Transverse colon (tissue), 4 donors: ENCODE data around the gene CDKN1A. TPM values are rescaled to one million over a fixed set of nuclear protein-coding genes. Genes with fewer than 3 reads are reported as not detected.

Experiments used
- DNase-seq: peaks from one replicate; pipeline ENCODE4 v3.0.0-alpha.2; 2019
- H3K27ac ChIP-seq, 4 donors: fragments of 200-600 bp; sonication (generic); 2 replicates each; pipeline ENCODE4 v1.5.1; 2016 to 2018; ENCODE audit warnings: inconsistent platforms in 4 of 4
- H3K27me3 ChIP-seq: fragments of 200-600 bp; sonication (generic); 2 replicates; pipeline ENCODE4 v1.5.1; 2017; ENCODE audit warnings: inconsistent platforms
- H3K36me3 ChIP-seq, 4 donors: fragments of 200-600 bp; sonication (generic); 2 replicates each; pipeline ENCODE4 v1.5.1; 2017 to 2019; ENCODE audit warnings: inconsistent platforms in 4 of 4
- H3K4me1 ChIP-seq, 4 donors: fragments of 200-600 bp; sonication (generic); 2 replicates each; pipeline ENCODE4 v1.5.1; 2017 to 2020; ENCODE audit warnings: inconsistent platforms in 4 of 4
- H3K4me3 ChIP-seq, 4 donors: fragments of 200-600 bp; sonication (generic); 1 replicate in 1 of 4; 2 replicates in 3 of 4; pipeline versions ENCODE4 v1.5.1 to v1.6.1; 2017 to 2019; ENCODE audit warnings: inconsistent platforms in 4 of 4
- H3K9me3 ChIP-seq, 2 donors: fragments of 200-600 bp; sonication (generic); 2 replicates each; pipeline ENCODE4 v1.5.1; 2017 to 2019; ENCODE audit warnings: inconsistent platforms in 2 of 2
- EP300 ChIP-seq: sonication (generic); formaldehyde crosslinking; IDR thresholded peaks from one replicate; pipeline ENCODE4 v1.6.1; 2017; ENCODE audit warnings: antibody characterized with exemption, low read depth
- POLR2A ChIP-seq: fragments of 450-650 bp; IDR thresholded peaks from one replicate; pipeline ENCODE4 v1.6.1; 2016; ENCODE audit warnings: antibody characterized with exemption, mild to moderate bottlenecking, moderate library complexity
- POLR2AphosphoS5 ChIP-seq, 3 donors: sonication (generic); formaldehyde crosslinking; IDR thresholded peaks; one replicate each; pipeline ENCODE4 v1.6.1; 2016; ENCODE audit warnings: antibody characterized with exemption in 3 of 3
- WGBS, 2 donors: methylation state at CpG; one replicate each; pipeline ENCODE4 v1.1.5; 2018; ENCODE audit warnings: low coverage in 1 of 2; 5-methylcytosine and 5-hydroxymethylcytosine counted together
- in situ Hi-C, 4 donors: fragments of 200-750 bp; cut with MboI; loops; one replicate each; pipeline versions ENCODE4 v1.15.0 to v1.15.1; 2017; ENCODE audit warnings: low sequenced_read_pairs in 3 of 4, low pct_ligation_motif_present in 1 of 4, low pct_unique_long_range_greater_than_20kb in 1 of 4
- intact Hi-C: fragments of 100-400 bp; cut with DNase I; formaldehyde crosslinking; loops from one replicate; pipeline ENCODE4 v1.15.1; 2023; ENCODE audit warnings: low total_unique reads
- total RNA-seq, 4 donors: library from RNA; depleted of rRNA; stranded (reverse); fragments of >200 nt; gene quantifications; one replicate each; pipeline ENCODE4 v1.1.0, GENCODE V29; 2016
- TF ChIP-seq, protein P1 (sequence below), 5 experiments: fragments of 200-600 bp in 3 of 5; fragments of 450-650 bp in 2 of 5; sonication (generic) in 3 of 5; IDR thresholded peaks; 1 replicate in 2 of 5; 2 replicates in 3 of 5; pipeline ENCODE4 v1.5.1; 2016 to 2017; ENCODE audit warnings: antibody characterized with exemption in 5 of 5, inconsistent platforms in 3 of 5, mild to moderate bottlenecking in 2 of 5, moderate library complexity in 1 of 5

The CDKN1A gene
- total RNA-seq, 4 donors from 2014 or later = 34.6 to 613 (median 264) TPM

DNA sequence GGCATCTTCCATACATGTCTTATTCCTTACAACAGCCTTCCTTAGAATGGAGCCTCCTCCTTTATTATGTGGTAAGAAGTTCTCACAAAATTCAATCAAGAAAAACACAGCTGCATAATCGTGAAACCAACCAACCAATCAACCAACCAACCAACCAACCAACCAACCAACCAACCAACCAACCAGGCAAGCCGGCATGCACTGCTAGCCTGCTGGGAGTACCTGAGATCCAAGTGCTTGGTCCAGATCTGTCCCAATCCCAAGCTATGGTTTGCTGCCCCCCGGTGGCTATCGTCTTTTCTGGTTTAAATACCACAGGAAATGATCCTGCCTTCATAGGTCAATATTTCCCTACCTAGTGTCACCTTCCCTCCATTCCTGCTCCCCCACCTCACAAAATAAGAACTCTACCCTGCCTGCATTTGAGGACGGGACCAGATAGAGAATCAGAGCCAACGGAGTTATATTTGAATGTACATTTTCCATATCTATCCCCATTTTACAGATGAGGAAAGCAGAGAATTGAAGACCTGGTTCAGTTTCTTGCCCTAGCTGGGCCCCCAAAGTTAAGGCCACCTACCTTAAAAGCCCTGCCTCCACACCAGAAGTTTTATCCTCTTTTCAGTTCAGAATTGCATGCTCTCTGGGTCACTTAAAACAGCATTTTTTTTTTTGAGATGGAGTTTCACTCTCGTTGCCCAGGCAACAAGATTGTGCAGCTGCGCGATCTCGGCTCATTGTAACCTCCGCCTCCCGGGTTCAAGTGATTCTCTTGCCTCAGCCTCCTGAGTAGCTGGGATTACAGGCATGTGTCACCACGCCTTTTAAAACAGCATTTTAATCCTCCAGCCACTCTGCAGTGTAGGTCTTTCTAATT, 46.2 kb downstream of the CDKN1A start:
- H3K27me3 ChIP-seq = no peaks in the 10 kb centered on the region
- WGBS, 2 donors = 50 to 51% methylated on average over 7 to 13 of the region's 13 CpGs
- intact Hi-C loops (no loop called here), in situ Hi-C loops (loop anchor here in 1 of 4 donors (25.0 kb wide), 1 partner anchor 312 kb away; no protein-coding TSS in a partner anchor)
- H3K36me3 ChIP-seq = no peaks in the 10 kb centered on the region
- peak; percentile 87 for DNase-seq
- H3K9me3 ChIP-seq = no peaks in the 10 kb centered on the region
- no peak overlapping the region for H3K4me3 ChIP-seq
- no peaks in the 10 kb centered on the region for H3K4me1 ChIP-seq
- no peak overlapping the region for H3K27ac ChIP-seq
- no peak for TF ChIP-seq POLR2AphosphoS5 (IDR thresholded peaks at IDR 0.05)
- TF ChIP-seq, protein P1, sequence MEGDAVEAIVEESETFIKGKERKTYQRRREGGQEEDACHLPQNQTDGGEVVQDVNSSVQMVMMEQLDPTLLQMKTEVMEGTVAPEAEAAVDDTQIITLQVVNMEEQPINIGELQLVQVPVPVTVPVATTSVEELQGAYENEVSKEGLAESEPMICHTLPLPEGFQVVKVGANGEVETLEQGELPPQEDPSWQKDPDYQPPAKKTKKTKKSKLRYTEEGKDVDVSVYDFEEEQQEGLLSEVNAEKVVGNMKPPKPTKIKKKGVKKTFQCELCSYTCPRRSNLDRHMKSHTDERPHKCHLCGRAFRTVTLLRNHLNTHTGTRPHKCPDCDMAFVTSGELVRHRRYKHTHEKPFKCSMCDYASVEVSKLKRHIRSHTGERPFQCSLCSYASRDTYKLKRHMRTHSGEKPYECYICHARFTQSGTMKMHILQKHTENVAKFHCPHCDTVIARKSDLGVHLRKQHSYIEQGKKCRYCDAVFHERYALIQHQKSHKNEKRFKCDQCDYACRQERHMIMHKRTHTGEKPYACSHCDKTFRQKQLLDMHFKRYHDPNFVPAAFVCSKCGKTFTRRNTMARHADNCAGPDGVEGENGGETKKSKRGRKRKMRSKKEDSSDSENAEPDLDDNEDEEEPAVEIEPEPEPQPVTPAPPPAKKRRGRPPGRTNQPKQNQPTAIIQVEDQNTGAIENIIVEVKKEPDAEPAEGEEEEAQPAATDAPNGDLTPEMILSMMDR (IDR thresholded peaks at IDR 0.05) = peak; percentile 42 to 76 (median 55)

GRCh38 chr6:36725581-36725980, 47.1 kb downstream of the CDKN1A start:
- no peak overlapping the region for H3K4me3 ChIP-seq
- no peaks in the 10 kb centered on the region for H3K27me3 ChIP-seq
- no peaks in the 10 kb centered on the region for H3K4me1 ChIP-seq
- H3K27ac ChIP-seq = no peak overlapping the region
- DNase-seq = no peak
- WGBS, 2 donors = 83 to 90% methylated on average over 2 to 7 of the region's 7 CpGs
- TF ChIP-seq, protein P1 (IDR thresholded peaks at IDR 0.05) = no peak
- TF ChIP-seq EP300 (no peak), POLR2AphosphoS5 (IDR thresholded peaks at IDR 0.05) (no peak), POLR2A (no peak)
- no peaks in the 10 kb centered on the region for H3K9me3 ChIP-seq
- in situ Hi-C loops (no loop called here), intact Hi-C loops (no loop called here)
- no peaks in the 10 kb centered on the region for H3K36me3 ChIP-seq

DNA sequence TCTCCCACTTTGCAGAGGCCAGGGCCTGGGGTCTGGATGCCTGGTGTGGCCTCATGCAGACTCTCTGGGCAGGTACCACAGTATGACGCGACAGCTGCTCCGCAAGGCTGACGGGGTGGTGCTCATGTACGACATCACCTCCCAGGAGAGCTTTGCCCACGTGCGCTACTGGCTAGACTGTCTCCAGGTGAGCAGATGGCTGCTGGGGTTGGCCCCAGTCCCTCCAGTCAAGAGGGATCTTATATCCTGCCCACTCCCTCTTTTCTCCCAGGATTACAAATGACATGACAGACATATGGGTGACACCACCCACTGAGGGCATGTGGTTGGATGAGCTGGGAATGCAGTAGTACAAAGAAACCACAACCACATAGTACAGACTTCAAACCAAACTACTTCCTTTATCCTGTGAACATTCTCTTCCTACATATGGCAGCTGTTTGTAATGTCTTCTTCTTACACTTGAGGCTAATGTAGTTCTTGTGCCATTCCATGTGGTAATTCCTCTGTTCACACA, 49.0 kb downstream of the CDKN1A start:
- in situ Hi-C loops (no loop called here), intact Hi-C loops (no loop called here)
- TF ChIP-seq POLR2A (no peak), POLR2AphosphoS5 (IDR thresholded peaks at IDR 0.05) (no peak), EP300 (no peak)
- TF ChIP-seq, protein P1 (IDR thresholded peaks at IDR 0.05) = no peak

GRCh38 chr6:36728289-36729160, 50.0 kb downstream of the CDKN1A start:
- TF ChIP-seq, protein P1 (IDR thresholded peaks at IDR 0.05) = no peak
- TF ChIP-seq EP300 (no peak), POLR2A (no peak), POLR2AphosphoS5 (IDR thresholded peaks at IDR 0.05) (no peak)
- Histone ChIP-seq H3K4me1 (no peaks in the 10 kb centered on the region), H3K9me3 (no peaks in the 10 kb centered on the region), H3K36me3 (no peaks in the 10 kb centered on the region), H3K27me3 (no peaks in the 10 kb centered on the region), H3K27ac (no peak overlapping the region), H3K4me3 (no peak overlapping the region)
- no peak for DNase-seq
- in situ Hi-C loops (no loop called here), intact Hi-C loops (no loop called here)
- WGBS, 2 donors = 87 to 100% methylated on average over 1 to 11 of the region's 11 CpGs

More for the DNA sequence above, 49.0 kb downstream of the CDKN1A start:
- Histone ChIP-seq H3K4me3 (no peak overlapping the region), H3K4me1 (no peaks in the 10 kb centered on the region), H3K9me3 (no peaks in the 10 kb centered on the region), H3K27me3 (no peaks in the 10 kb centered on the region), H3K36me3 (no peaks in the 10 kb centered on the region), H3K27ac (no peak overlapping the region)
- WGBS, 2 donors = 92% methylated on average over 2 of the region's 7 CpGs; no CpG with 5 or more reads in 1 of the 2 donors
- DNase-seq = no peak
